HUES48 (cell line): ENCODE data around the gene SMTNL1.

ENCODE experiments used
- H3K27ac ChIP-seq: one replicate; pipeline ENCODE4 v1.7.0; 2013; ENCODE audit warnings: low read depth, low read length, inconsistent platforms
- H3K27me3 ChIP-seq: 2 replicates; pipeline ENCODE4 v1.6.1; 2013; ENCODE audit warnings: mild to moderate bottlenecking, low read length; ENCODE audit not compliant: control insufficient read depth, insufficient read depth
- H3K36me3 ChIP-seq: 2 replicates; pipeline ENCODE4 v1.6.1; 2013; ENCODE audit warnings: low read length; ENCODE audit not compliant: control insufficient read depth, insufficient read depth
- H3K4me1 ChIP-seq: 2 replicates; pipeline ENCODE4 v1.6.1; 2013; ENCODE audit warnings: mild to moderate bottlenecking, low read length; ENCODE audit not compliant: control insufficient read depth, insufficient read depth
- H3K4me3 ChIP-seq: 2 replicates; pipeline ENCODE4 v1.5.1; 2013; ENCODE audit warnings: mild to moderate bottlenecking, low read depth, low read length
- H3K9ac ChIP-seq: 2 replicates; pipeline ENCODE4 v1.6.1; 2013; ENCODE audit warnings: mild to moderate bottlenecking, low read depth, low read length, moderate library complexity
- H3K9me3 ChIP-seq: 2 replicates; pipeline ENCODE4 v1.6.1; 2013; ENCODE audit warnings: low read length; ENCODE audit not compliant: control insufficient read depth, insufficient read depth

Gene SMTNL1

GRCh38 chr11:57546451-57546850, 9.1 kb downstream of the SMTNL1 start:
- H3K36me3 ChIP-seq, result peaks cover 20% of the 10 kb centered on the region
- H3K27me3 ChIP-seq, result no peaks in the 10 kb centered on the region
- peaks cover 11% of the 10 kb centered on the region for H3K4me1 ChIP-seq
- no peak overlapping the region for H3K9ac ChIP-seq
- no peak overlapping the region for H3K4me3 ChIP-seq
- H3K27ac ChIP-seq, result no peak overlapping the region
- H3K9me3 ChIP-seq, result no peaks in the 10 kb centered on the region

- H3K4me1 ChIP-seq, result peaks cover 11% of the 10 kb centered on the region
- H3K9me3 ChIP-seq, result no peaks in the 10 kb centered on the region
- H3K36me3 ChIP-seq, result peaks cover 25% of the 10 kb centered on the region
- no peak overlapping the region for H3K4me3 ChIP-seq
- no peak overlapping the region for H3K27ac ChIP-seq
- H3K9ac ChIP-seq, result no peak overlapping the region
- H3K27me3 ChIP-seq, result no peaks in the 10 kb centered on the region
Measured at GRCh38 chr11:57546869-57547475, 9.6 kb downstream of the SMTNL1 start.

- H3K27me3 ChIP-seq, result no peaks in the 10 kb centered on the region
- no peaks in the 10 kb centered on the region for H3K9me3 ChIP-seq
- H3K36me3 ChIP-seq, result peaks cover 34% of the 10 kb centered on the region
- no peak overlapping the region for H3K9ac ChIP-seq
- no peak overlapping the region for H3K27ac ChIP-seq
- H3K4me3 ChIP-seq, result no peak overlapping the region
- peaks cover 10% of the 10 kb centered on the region for H3K4me1 ChIP-seq
Measured at GRCh38 chr11:57547854-57548377, 10.5 kb downstream of the SMTNL1 start.

DNA sequence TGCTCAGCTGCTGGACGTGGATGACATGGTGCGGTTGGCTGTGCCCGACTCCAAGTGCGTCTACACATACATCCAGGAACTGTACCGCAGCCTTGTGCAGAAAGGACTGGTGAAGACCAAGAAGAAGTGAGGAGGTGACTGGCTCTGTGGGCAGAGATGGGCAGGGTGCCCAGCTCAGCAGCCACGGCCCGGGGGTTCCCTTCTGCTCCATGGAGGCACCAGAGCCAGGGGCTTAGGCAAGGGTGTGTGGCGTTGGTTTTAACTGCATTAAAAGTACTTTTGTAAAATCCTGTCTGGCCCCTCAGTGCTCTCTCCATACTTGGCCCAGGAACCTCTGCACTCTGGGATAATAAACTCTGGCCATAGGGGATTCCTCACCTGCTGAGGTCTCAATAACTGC, 12.6 kb downstream of the SMTNL1 start:
- Histone ChIP-seq H3K27ac (no peak overlapping the region), H3K36me3 (peaks cover 50% of the 10 kb centered on the region), H3K4me1 (no peaks in the 10 kb centered on the region), H3K9ac (no peak overlapping the region), H3K27me3 (no peaks in the 10 kb centered on the region), H3K9me3 (no peaks in the 10 kb centered on the region), H3K4me3 (no peak overlapping the region)

GRCh38 chr11:57551941-57552340, 14.5 kb downstream of the SMTNL1 start:
- no peak overlapping the region for H3K9ac ChIP-seq
- H3K27me3 ChIP-seq, result no peaks in the 10 kb centered on the region
- H3K27ac ChIP-seq, result no peak overlapping the region
- no peak overlapping the region for H3K4me3 ChIP-seq
- H3K9me3 ChIP-seq, result no peaks in the 10 kb centered on the region
- H3K4me1 ChIP-seq, result no peaks in the 10 kb centered on the region
- H3K36me3 ChIP-seq, result peaks cover 54% of the 10 kb centered on the region

DNA sequence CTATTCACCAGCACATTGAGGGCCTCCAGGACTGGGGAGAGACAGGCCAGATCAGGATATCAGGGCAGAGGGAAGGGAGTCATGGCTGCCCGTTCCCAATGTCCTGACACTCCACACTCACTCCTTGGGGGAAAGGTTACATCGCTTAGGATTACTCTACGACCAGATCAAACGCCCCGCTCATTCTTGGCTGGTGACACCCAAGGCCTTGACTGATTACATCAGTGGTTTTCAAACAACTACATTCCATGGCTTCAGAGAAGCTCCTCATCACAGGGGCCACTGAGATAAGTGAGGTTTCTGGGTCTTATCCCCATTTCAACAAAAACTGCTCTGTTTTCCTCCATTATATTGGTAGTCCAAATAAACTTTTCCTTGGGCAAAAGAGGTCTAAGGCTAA, 15.1 kb downstream of the SMTNL1 start:
- H3K9ac ChIP-seq, result no peak overlapping the region
- no peaks in the 10 kb centered on the region for H3K4me1 ChIP-seq
- no peak overlapping the region for H3K4me3 ChIP-seq
- H3K27ac ChIP-seq, result no peak overlapping the region
- H3K9me3 ChIP-seq, result no peaks in the 10 kb centered on the region
- H3K36me3 ChIP-seq, result peaks cover 54% of the 10 kb centered on the region
- no peaks in the 10 kb centered on the region for H3K27me3 ChIP-seq

- Histone ChIP-seq H3K4me3 (no peak overlapping the region), H3K27me3 (no peaks in the 10 kb centered on the region), H3K9ac (no peak overlapping the region), H3K9me3 (no peaks in the 10 kb centered on the region), H3K27ac (no peak overlapping the region), H3K4me1 (no peaks in the 10 kb centered on the region), H3K36me3 (peaks cover 57% of the 10 kb centered on the region)
Measured at GRCh38 chr11:57555393-57555792, 18.0 kb downstream of the SMTNL1 start.

DNA sequence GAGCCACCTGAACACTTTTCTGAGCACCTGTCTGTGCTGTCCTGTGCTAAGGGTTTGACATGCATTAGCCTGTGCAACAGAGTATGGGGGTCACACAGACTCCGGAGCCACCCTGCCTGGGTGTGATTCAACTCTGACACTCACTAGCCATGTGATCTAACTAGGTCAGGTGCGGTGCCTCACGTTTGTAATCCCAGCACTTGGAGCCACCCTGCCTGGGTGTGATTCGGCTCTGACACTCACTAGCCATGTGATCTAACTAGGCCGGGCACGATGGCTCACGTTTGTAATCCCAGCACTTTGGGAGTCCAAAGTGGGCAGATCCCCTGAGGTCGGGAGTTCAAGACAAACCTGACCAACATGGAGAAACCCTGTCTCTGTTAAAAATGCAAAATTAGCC, 18.6 kb downstream of the SMTNL1 start:
- Histone ChIP-seq H3K4me1 (no peaks in the 10 kb centered on the region), H3K36me3 (peaks cover 52% of the 10 kb centered on the region), H3K9me3 (no peaks in the 10 kb centered on the region), H3K4me3 (no peak overlapping the region), H3K27ac (no peak overlapping the region), H3K27me3 (no peaks in the 10 kb centered on the region), H3K9ac (no peak overlapping the region)

GRCh38 chr11:57560146-57560545, 22.8 kb downstream of the SMTNL1 start:
- no peak overlapping the region for H3K4me3 ChIP-seq
- no peak overlapping the region for H3K9ac ChIP-seq
- no peaks in the 10 kb centered on the region for H3K9me3 ChIP-seq
- no peaks in the 10 kb centered on the region for H3K27me3 ChIP-seq
- no peaks in the 10 kb centered on the region for H3K4me1 ChIP-seq
- no peak overlapping the region for H3K27ac ChIP-seq
- peaks cover 17% of the 10 kb centered on the region for H3K36me3 ChIP-seq

DNA sequence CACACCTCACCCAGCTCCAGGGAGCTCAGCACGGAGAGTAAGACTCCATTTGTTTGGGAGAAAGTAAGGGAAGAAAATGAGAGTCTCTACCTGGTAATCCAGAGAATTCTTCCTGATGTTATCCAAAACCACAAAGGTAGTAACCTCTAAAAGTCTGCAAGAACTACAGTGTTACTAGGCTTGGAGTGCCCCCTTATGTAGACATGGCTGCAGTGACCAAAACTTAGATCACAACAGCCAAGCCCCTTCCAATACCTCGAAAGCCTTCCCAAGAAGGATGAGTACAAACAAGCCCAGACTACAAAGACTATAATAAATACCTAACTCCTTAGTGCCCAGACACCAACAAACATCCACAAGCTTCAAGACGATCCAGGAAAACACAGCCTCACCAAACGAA, 25.2 kb downstream of the SMTNL1 start:
- Histone ChIP-seq H3K36me3 (peaks cover 14% of the 10 kb centered on the region), H3K4me3 (no peak overlapping the region), H3K27me3 (peaks cover 3% of the 10 kb centered on the region; the same call in 1 of the 2 replicates), H3K4me1 (peaks cover 8% of the 10 kb centered on the region; the same call in 1 of the 2 replicates), H3K9me3 (no peaks in the 10 kb centered on the region), H3K27ac (no peak overlapping the region), H3K9ac (no peak overlapping the region)

- peaks cover 19% of the 10 kb centered on the region for H3K4me1 ChIP-seq
- peaks cover 3% of the 10 kb centered on the region; the same call in 1 of the 2 replicates for H3K27me3 ChIP-seq
- H3K27ac ChIP-seq, result no peak overlapping the region
- no peaks in the 10 kb centered on the region for H3K36me3 ChIP-seq
- H3K4me3 ChIP-seq, result peak overlapping the region; percentile 17; the same call in 1 of the 2 replicates
- H3K9ac ChIP-seq, result no peak overlapping the region
- H3K9me3 ChIP-seq, result no peaks in the 10 kb centered on the region
Measured at GRCh38 chr11:57566005-57566904, 28.9 kb downstream of the SMTNL1 start.
